ENCODE data around the gene PRSS27.

- no peak for TF ChIP-seq CTCF (IDR thresholded peaks at IDR 0.05)
- no peak for TF ChIP-seq POLR2A (IDR thresholded peaks at IDR 0.05)
These were observed 55.4 kb downstream of the PRSS27 start for GRCh38 chr16:2664574-2664982.
